H1 (cell line): ENCODE data around the gene CREB1. TPM values are rescaled to one million over a fixed set of nuclear protein-coding genes. Genes with fewer than 3 reads are reported as not detected.

Experiments used
- CTCF ChIA-PET: fragments of 300-600 bp; sonication (Branson Sonifier 250); formaldehyde crosslinking; loops from one replicate; lab custom pipeline; 2021; ENCODE audit not compliant: partially characterized antibody; lab: Charles Lee
- POLR2A ChIA-PET: fragments of 300-600 bp; sonication (Branson Sonifier 250); formaldehyde crosslinking; loops from one replicate; lab custom pipeline; 2021; ENCODE audit warnings: inconsistent platforms; ENCODE audit not compliant: partially characterized antibody; lab: Charles Lee
- DNase-seq, 2 experiments: peaks; one replicate each; pipeline versions ENCODE4 v3.0.0 to v3.0.0-alpha.2; 2010 to 2022; ENCODE audit warnings: low spot score in 2 of 2, low read depth in 1 of 2, mixed read lengths in 1 of 2
- FAIRE-seq: peaks from 2 replicates; lab custom pipeline; 2011; peaks lifted over from hg19 to GRCh38; lab: Jason Lieb, UNC
- H2AFZ ChIP-seq: 2 replicates; pipeline ENCODE4 v1.8.1; 2012; ENCODE audit warnings: low read length, inconsistent platforms
- H2AK5ac ChIP-seq: 2 replicates; pipeline ENCODE4 v1.6.1; 2013; ENCODE audit warnings: low read depth, low read length
- H2BK120ac ChIP-seq: replicated peaks from 2 replicates; pipeline ENCODE3; 2013; ENCODE audit warnings: low read depth, low read length, inconsistent platforms
- H2BK12ac ChIP-seq: 2 replicates; pipeline ENCODE4 v1.6.1; 2013; ENCODE audit warnings: low read depth, low read length
- H2BK15ac ChIP-seq: 2 replicates; pipeline ENCODE4 v1.6.1; 2013; ENCODE audit warnings: low read length
- H2BK20ac ChIP-seq: 2 replicates; pipeline ENCODE4 v1.6.1; 2013; ENCODE audit warnings: low read length
- H2BK5ac ChIP-seq: 2 replicates; pipeline ENCODE4 v1.6.1; 2013; ENCODE audit warnings: low read depth, low read length
- H3K14ac ChIP-seq: 2 replicates; pipeline ENCODE4 v1.6.1; 2013; ENCODE audit warnings: inconsistent platforms; ENCODE audit not compliant: insufficient read length
- H3K18ac ChIP-seq: 2 replicates; pipeline ENCODE4 v1.6.1; 2013; ENCODE audit warnings: low read length; ENCODE audit errors: extremely low read depth
- H3K23ac ChIP-seq: 2 replicates; pipeline ENCODE4 v1.6.1; 2013; ENCODE audit warnings: inconsistent platforms; ENCODE audit not compliant: insufficient read length
- H3K23me2 ChIP-seq: 2 replicates; pipeline ENCODE4 v1.6.1; 2013; ENCODE audit warnings: low read depth, low read length
- H3K27ac ChIP-seq: 2 replicates; pipeline ENCODE4 v1.6.1; 2011; ENCODE audit warnings: low read depth, low read length, inconsistent platforms
- H3K27me3 ChIP-seq, 4 experiments: replicated peaks in 1 of 4; 1 replicate in 1 of 4; 2 replicates in 3 of 4; pipeline versions ENCODE4 v1.6.1 to v1.8.1; 2011 to 2013; ENCODE audit warnings: low read length in 3 of 4, mild to moderate bottlenecking in 3 of 4, inconsistent platforms in 2 of 4, mixed read lengths in 2 of 4, moderate library complexity in 1 of 4; ENCODE audit not compliant: control insufficient read depth in 3 of 4, insufficient read depth in 3 of 4; ENCODE audit errors: extremely low read depth in 1 of 4
- H3K36me3 ChIP-seq, 4 experiments: 2 replicates each; pipeline versions ENCODE4 v1.6.1 to v1.8.1; 2011 to 2013; ENCODE audit warnings: mild to moderate bottlenecking in 4 of 4, low read length in 3 of 4, moderate library complexity in 2 of 4, control low read depth in 1 of 4, inconsistent platforms in 1 of 4; ENCODE audit not compliant: insufficient read depth in 4 of 4, control insufficient read depth in 2 of 4
- H3K4ac ChIP-seq: replicated peaks from 2 replicates; pipeline ENCODE3; 2013; ENCODE audit warnings: low read length, low read depth, mixed read lengths, inconsistent platforms; ENCODE audit not compliant: insufficient read length
- H3K4me1 ChIP-seq, 4 experiments: replicated peaks in 1 of 4; 1 replicate in 1 of 4; 2 replicates in 3 of 4; pipeline versions ENCODE4 v1.6.1 to v1.8.1; 2011 to 2013; ENCODE audit warnings: low read length in 3 of 4, inconsistent platforms in 2 of 4, mixed read lengths in 1 of 4; ENCODE audit not compliant: insufficient read depth in 4 of 4, control insufficient read depth in 3 of 4
- H3K4me2 ChIP-seq, 2 experiments: 2 replicates each; pipeline versions ENCODE4 v1.6.1 to v1.8.1; 2011 to 2013; ENCODE audit warnings: low read depth in 2 of 2, low read length in 2 of 2, control low read depth in 1 of 2, inconsistent platforms in 1 of 2, mild to moderate bottlenecking in 1 of 2; ENCODE audit not compliant: insufficient read depth in 1 of 2
- H3K4me3 ChIP-seq, 4 experiments: fragments of 200-600, 300-600 bp in 1 of 4; sonication (generic), shearing (Covaris generic), sonication (Bioruptor Twin) in 1 of 4; 2 replicates each; pipeline versions ENCODE4 v1.5.1 to v1.8.1; 2011 to 2016; ENCODE audit warnings: low read length in 4 of 4, low read depth in 3 of 4, control low read depth in 2 of 4, inconsistent platforms in 2 of 4, mild to moderate bottlenecking in 2 of 4, mixed read lengths in 1 of 4, moderate library complexity in 1 of 4; ENCODE audit not compliant: insufficient read depth in 2 of 4; ENCODE audit errors: extremely low read depth in 1 of 4
- H3K56ac ChIP-seq: replicated peaks from 2 replicates; pipeline ENCODE3; 2013; ENCODE audit warnings: low read depth, mild to moderate bottlenecking, mixed read lengths, low read length, inconsistent platforms; ENCODE audit not compliant: insufficient read length
- H3K79me1 ChIP-seq: 2 replicates; pipeline ENCODE4 v1.6.1; 2013; ENCODE audit warnings: low read depth, low read length, control low read depth
- H3K79me2 ChIP-seq, 2 experiments: 2 replicates each; pipeline versions ENCODE4 v1.6.1 to v1.8.1; 2012 to 2013; ENCODE audit warnings: low read length in 2 of 2, mild to moderate bottlenecking in 2 of 2, inconsistent platforms in 1 of 2; ENCODE audit not compliant: insufficient read depth in 2 of 2, control insufficient read depth in 1 of 2
- H3K9ac ChIP-seq, 4 experiments: replicated peaks in 1 of 4; 1 replicate in 1 of 4; 2 replicates in 3 of 4; pipeline versions ENCODE4 v1.6.1 to v1.8.1; 2011 to 2013; ENCODE audit warnings: low read depth in 3 of 4, low read length in 3 of 4, control low read depth in 2 of 4, mild to moderate bottlenecking in 2 of 4, moderate library complexity in 2 of 4, inconsistent platforms in 1 of 4; ENCODE audit errors: extremely low read depth in 1 of 4
- H3K9me3 ChIP-seq, 2 experiments: 2 replicates each; pipeline versions ENCODE4 v1.6.1 to v1.8.1; 2012 to 2013; ENCODE audit warnings: mild to moderate bottlenecking in 2 of 2, moderate library complexity in 2 of 2, control low read depth in 1 of 2, inconsistent platforms in 1 of 2, low read depth in 1 of 2, low read length in 1 of 2, mixed read lengths in 1 of 2; ENCODE audit not compliant: insufficient read depth in 2 of 2
- H4K20me1 ChIP-seq, 2 experiments: replicated peaks in 1 of 2; 2 replicates each; pipeline versions ENCODE3 to v1.8.1; 2011 to 2013; ENCODE audit warnings: inconsistent platforms in 2 of 2, low read length in 2 of 2, mild to moderate bottlenecking in 1 of 2; ENCODE audit not compliant: insufficient read depth in 2 of 2, control insufficient read depth in 1 of 2
- H4K5ac ChIP-seq: 2 replicates; pipeline ENCODE4 v1.6.1; 2013; ENCODE audit warnings: low read length, low read depth, mixed read lengths, inconsistent platforms; ENCODE audit not compliant: insufficient read length
- H4K8ac ChIP-seq: 2 replicates; pipeline ENCODE4 v1.8.0; 2013; ENCODE audit warnings: mild to moderate bottlenecking, moderate library complexity, low read length, inconsistent platforms; ENCODE audit not compliant: insufficient read depth; ENCODE audit errors: extremely low read depth
- H4K91ac ChIP-seq: replicated peaks from 2 replicates; pipeline ENCODE3; 2013; ENCODE audit warnings: low read length, mixed read lengths, inconsistent platforms; ENCODE audit not compliant: insufficient read length
- POLR2A ChIP-seq, 2 experiments: IDR thresholded peaks; 1 replicate in 1 of 2; 2 replicates in 1 of 2; pipeline ENCODE4 v1.6.1; 2011; ENCODE audit warnings: low read depth in 2 of 2, low read length in 2 of 2, mild to moderate bottlenecking in 2 of 2; ENCODE audit errors: control extremely low read depth in 1 of 2
- POLR2AphosphoS5 ChIP-seq: IDR thresholded peaks from 2 replicates; pipeline ENCODE4 v1.6.1; 2011; ENCODE audit warnings: low read depth, low read length
- TAF7 ChIP-seq: optimal IDR thresholded peaks from 2 replicates; pipeline ENCODE3; 2011; ENCODE audit warnings: low read depth, mild to moderate bottlenecking, inconsistent platforms, low read length, moderate library complexity, borderline replicate concordance
- WGBS, 2 experiments: shearing (Covaris generic) in 1 of 2; methylation state at CpG; one replicate each; pipeline versions ENCODE4 v1.1.6 to v1.1.7; 2013 to 2015; ENCODE audit warnings: low lambda C conversion rate in 2 of 2, mixed read lengths in 2 of 2, inconsistent platforms in 1 of 2, low coverage in 1 of 2, missing lambda C conversion rate in 1 of 2; ENCODE audit not compliant: insufficient replicate concordance in 2 of 2, insufficient coverage in 1 of 2, insufficient read length in 1 of 2; ENCODE audit errors: extremely low coverage in 1 of 2, missing lambda C conversion rate in 1 of 2; 5-methylcytosine and 5-hydroxymethylcytosine counted together
- polyA plus RNA-seq, 7 experiments: library from polyadenylated mRNA; depleted of rRNA in 3 of 7; stranded (reverse) in 5 of 7; unstranded in 2 of 7; fragments of >200 nt in 5 of 7; fragments of 200-250 nt in 2 of 7; gene quantifications; 1 replicate in 5 of 7; 2 replicates in 1 of 7; 4 replicates in 1 of 7; pipeline versions ENCODE4 v1.2.1 to v1.2.3, GENCODE V29; 2011 to 2013; ENCODE audit warnings: missing spikeins in 2 of 7, mixed read lengths in 2 of 7
- total RNA-seq: library from RNA; stranded (reverse); fragmentation: NEBNext Ultra II Directional; extraction: Animal tissue kit (Norgen Biotek cat#: 25700); gene quantifications from 2 replicates; pipeline ENCODE4 v1.2.1, GENCODE V29; 2021

The CREB1 gene
- total and polyA plus RNA-seq, 2 of the 8 experiments (the other 6 are each of a cell fraction or from before 2014, with no cell fraction given) = 46.3 to 99.0 TPM

DNA sequence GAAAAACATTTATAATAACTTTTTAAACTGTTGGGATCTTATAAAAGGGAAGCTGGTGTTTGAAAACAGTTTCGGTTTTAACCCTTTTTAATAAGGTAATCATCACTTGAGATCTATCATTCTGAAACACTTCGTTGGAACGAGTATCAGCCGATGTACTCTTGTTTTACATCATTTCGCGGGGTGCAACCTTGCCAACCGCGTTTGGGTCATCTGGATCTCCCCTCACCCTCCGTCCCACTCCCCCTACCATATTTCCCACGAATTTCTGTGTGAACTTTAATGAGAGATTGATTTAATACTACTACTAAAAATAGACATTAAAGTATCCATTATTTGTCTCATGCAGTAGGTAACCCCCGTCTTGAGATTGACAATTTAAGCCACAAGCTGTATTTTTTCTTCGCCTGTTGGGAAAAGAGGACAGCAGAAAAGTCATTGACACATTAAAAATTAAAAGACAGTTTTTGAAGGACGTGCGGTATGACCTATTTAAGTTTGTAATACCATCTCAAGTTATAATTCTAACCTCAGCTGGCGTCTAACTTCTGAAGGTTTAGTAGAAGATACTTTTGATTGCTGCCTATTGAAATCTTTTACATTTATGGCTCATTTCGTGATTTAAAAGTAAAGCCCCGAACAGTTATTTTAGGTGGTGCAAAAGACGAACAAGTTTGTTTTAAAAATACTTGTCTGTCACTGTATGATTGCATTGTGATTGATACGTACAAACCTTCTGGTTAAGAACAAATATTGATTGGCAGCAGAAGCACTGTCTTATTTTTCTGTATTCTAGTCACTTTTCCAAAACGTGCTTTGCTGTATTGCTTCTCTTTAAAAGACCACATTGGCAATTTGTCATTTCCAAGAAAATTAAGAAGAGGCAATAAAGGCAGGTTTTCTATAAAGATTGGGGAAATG is 1.5 kb downstream of the CREB1 start:
- Histone ChIP-seq H4K5ac (no peak overlapping the region), H3K4me3 (peak overlapping the region; percentile 71 to 98 (median 96)), H3K56ac (no peak overlapping the region), H3K27ac (0 out of 2 replicates have a peak overlapping the region, but pooled peaks have one; percentile 85), H4K91ac (no peak overlapping the region), H2BK20ac (no peak overlapping the region), H3K4ac (no peak overlapping the region), H2BK5ac (no peak overlapping the region), H4K8ac (no peak overlapping the region), H2AFZ (no peak overlapping the region), H2BK12ac (no peak overlapping the region; the same call in 1 of the 2 replicates), H3K79me1 (no peaks in the 10 kb centered on the region), H2AK5ac (no peak overlapping the region), H3K79me2 (peaks cover 21 to 59% of the 10 kb centered on the region in 2 experiments; a peak in 3 of 4 replicates), H3K14ac (no peak overlapping the region), H3K4me1 (peaks cover 0 to 5% (median 2%) of the 10 kb centered on the region in 4 experiments; a peak in 4 of 7 replicates), H3K4me2 (peak overlapping the region; percentile 76 to 86), H3K27me3 (peaks cover 0 to 7% (median 5%) of the 10 kb centered on the region in 4 experiments; a peak in 4 of 7 replicates), H3K23me2 (peaks cover 7% of the 10 kb centered on the region), H3K36me3 (peaks cover 0 to 3% (median 0%) of the 10 kb centered on the region in 4 experiments; a peak in 2 of 8 replicates), H2BK15ac (no peak overlapping the region), H3K23ac (no peak overlapping the region), H3K9ac (peak overlapping the region; percentile 66 to 99 (median 95)), H2BK120ac (no peak overlapping the region), H4K20me1 (peaks cover 5 to 9% of the 10 kb centered on the region in 2 experiments), H3K9me3 (no peaks in the 10 kb centered on the region), H3K18ac (peak overlapping the region; percentile 92; the same call in 1 of the 2 replicates)
- FAIRE-seq = no peak
- ChIA-PET POLR2A (interaction anchor here (0.7 to 7.0 kb wide), 12 partner anchors 11 to 537 kb away, joined by 3 to 51 read pairs (median 4); partner anchors contain the start of gene CCNYL1), CTCF (interaction anchor here (1.3 kb wide), 1 partner anchor 8 kb away, joined by 4 read pairs; no protein-coding TSS in a partner anchor)
- TF ChIP-seq TAF7 (no peak), POLR2A (IDR thresholded peaks at IDR 0.05; ENCODE audit: control extremely low read depth in 1 of 2, low read depth in 2 of 2, low read length in 2 of 2) (peak in 1 of 2 experiments; percentile 30; a peak in 1 of 3 replicates), POLR2AphosphoS5 (peak; percentile 7; the same call in 1 of the 2 replicates)
- no peak for DNase-seq
- 39% methylated on average over 20 of the region's 20 CpGs; no CpG with 5 or more reads in 1 of the 2 experiments for WGBS, 2 experiments
